PFSK-1 (cell line): ENCODE measurements around the gene TXNDC11.

Experiments used
- FOXP2 ChIP-seq: optimal IDR thresholded peaks from 2 replicates; pipeline ENCODE3; 2011; ENCODE audit warnings: borderline replicate concordance, control low read depth, inconsistent platforms; ENCODE audit not compliant: insufficient read depth; ENCODE audit errors: extremely low read length, extremely low read depth
- POLR2AphosphoS5 ChIP-seq: IDR thresholded peaks from 2 replicates; pipeline ENCODE4 v1.6.1; 2012; ENCODE audit warnings: low read depth, mild to moderate bottlenecking, control low read depth, low read length, moderate library complexity
- REST ChIP-seq, 2 experiments: IDR thresholded peaks; 2 replicates each; pipeline versions ENCODE4 v1.6.1 to v1.8.0; 2011 to 2012; ENCODE audit warnings: low read depth in 2 of 2, low read length in 2 of 2, control low read depth in 1 of 2, inconsistent platforms in 1 of 2, mild to moderate bottlenecking in 1 of 2, moderate library complexity in 1 of 2; ENCODE audit not compliant: insufficient read depth in 1 of 2
- SIN3A ChIP-seq: IDR thresholded peaks from 2 replicates; pipeline ENCODE4 v1.6.1; 2012; ENCODE audit warnings: mild to moderate bottlenecking, low read length, moderate library complexity, borderline replicate concordance; ENCODE audit not compliant: insufficient read depth
- TAF1 ChIP-seq: IDR thresholded peaks from 2 replicates; pipeline ENCODE4 v1.6.1; 2012; ENCODE audit warnings: low read length, control low read depth, borderline replicate concordance; ENCODE audit not compliant: insufficient read depth

- TF ChIP-seq POLR2AphosphoS5, result no peak
- no peak for TF ChIP-seq REST (IDR thresholded peaks at IDR 0.05; ENCODE audit: insufficient read depth in 1 of 2, low read depth in 2 of 2, low read length in 2 of 2)
- no peak for TF ChIP-seq FOXP2
- no peak for TF ChIP-seq SIN3A
- TF ChIP-seq TAF1, result no peak
Observed at GRCh38 chr16:11759163-11759834, 16.6 kb upstream of the TXNDC11 start.
